ENCODE measurements around the gene DPP10.

DNA sequence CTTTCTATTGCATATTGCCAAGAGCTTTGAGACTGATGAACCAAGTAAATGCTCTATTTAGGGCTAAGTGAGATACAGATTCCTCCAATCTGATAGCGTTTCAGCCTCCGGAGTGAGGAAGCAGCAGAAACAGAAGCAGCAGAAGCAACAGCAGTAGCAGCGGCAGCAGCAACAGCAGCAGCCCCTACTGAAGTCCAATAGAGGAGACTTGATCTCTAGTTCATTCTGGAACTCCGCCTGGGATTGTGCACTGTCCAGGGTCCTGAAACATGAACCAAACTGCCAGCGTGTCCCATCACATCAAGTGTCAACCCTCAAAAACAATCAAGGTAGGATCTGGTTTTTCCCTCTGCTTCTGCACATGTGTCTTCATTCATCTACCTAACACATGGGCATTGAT lies at the start of gene DPP10:
- TF ChIP-seq ATF3 (IDR thresholded peaks at IDR 0.05) (no peak), RAD21 (IDR thresholded peaks at IDR 0.05) (no peak), EGR1 (IDR thresholded peaks at IDR 0.05; ENCODE audit: low read depth in 2 of 2) (no peak), SP1 (IDR thresholded peaks at IDR 0.05) (no peak), TAF1 (conservative IDR thresholded peaks at IDR 0.05) (no peak), YY1 (IDR thresholded peaks at IDR 0.05) (no peak), JUND (IDR thresholded peaks at IDR 0.05) (no peak), RXRA (IDR thresholded peaks at IDR 0.05) (no peak), FOXA2 (IDR thresholded peaks at IDR 0.05) (no peak)
- TF ChIP-seq, protein P1, sequence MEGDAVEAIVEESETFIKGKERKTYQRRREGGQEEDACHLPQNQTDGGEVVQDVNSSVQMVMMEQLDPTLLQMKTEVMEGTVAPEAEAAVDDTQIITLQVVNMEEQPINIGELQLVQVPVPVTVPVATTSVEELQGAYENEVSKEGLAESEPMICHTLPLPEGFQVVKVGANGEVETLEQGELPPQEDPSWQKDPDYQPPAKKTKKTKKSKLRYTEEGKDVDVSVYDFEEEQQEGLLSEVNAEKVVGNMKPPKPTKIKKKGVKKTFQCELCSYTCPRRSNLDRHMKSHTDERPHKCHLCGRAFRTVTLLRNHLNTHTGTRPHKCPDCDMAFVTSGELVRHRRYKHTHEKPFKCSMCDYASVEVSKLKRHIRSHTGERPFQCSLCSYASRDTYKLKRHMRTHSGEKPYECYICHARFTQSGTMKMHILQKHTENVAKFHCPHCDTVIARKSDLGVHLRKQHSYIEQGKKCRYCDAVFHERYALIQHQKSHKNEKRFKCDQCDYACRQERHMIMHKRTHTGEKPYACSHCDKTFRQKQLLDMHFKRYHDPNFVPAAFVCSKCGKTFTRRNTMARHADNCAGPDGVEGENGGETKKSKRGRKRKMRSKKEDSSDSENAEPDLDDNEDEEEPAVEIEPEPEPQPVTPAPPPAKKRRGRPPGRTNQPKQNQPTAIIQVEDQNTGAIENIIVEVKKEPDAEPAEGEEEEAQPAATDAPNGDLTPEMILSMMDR (IDR thresholded peaks at IDR 0.05; ENCODE audit: low read depth, low read length, missing input control) = no peak
- TF ChIP-seq, protein P2, sequence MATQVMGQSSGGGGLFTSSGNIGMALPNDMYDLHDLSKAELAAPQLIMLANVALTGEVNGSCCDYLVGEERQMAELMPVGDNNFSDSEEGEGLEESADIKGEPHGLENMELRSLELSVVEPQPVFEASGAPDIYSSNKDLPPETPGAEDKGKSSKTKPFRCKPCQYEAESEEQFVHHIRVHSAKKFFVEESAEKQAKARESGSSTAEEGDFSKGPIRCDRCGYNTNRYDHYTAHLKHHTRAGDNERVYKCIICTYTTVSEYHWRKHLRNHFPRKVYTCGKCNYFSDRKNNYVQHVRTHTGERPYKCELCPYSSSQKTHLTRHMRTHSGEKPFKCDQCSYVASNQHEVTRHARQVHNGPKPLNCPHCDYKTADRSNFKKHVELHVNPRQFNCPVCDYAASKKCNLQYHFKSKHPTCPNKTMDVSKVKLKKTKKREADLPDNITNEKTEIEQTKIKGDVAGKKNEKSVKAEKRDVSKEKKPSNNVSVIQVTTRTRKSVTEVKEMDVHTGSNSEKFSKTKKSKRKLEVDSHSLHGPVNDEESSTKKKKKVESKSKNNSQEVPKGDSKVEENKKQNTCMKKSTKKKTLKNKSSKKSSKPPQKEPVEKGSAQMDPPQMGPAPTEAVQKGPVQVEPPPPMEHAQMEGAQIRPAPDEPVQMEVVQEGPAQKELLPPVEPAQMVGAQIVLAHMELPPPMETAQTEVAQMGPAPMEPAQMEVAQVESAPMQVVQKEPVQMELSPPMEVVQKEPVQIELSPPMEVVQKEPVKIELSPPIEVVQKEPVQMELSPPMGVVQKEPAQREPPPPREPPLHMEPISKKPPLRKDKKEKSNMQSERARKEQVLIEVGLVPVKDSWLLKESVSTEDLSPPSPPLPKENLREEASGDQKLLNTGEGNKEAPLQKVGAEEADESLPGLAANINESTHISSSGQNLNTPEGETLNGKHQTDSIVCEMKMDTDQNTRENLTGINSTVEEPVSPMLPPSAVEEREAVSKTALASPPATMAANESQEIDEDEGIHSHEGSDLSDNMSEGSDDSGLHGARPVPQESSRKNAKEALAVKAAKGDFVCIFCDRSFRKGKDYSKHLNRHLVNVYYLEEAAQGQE (IDR thresholded peaks at IDR 0.05) = peak; percentile 99
- TF ChIP-seq, protein P3, sequence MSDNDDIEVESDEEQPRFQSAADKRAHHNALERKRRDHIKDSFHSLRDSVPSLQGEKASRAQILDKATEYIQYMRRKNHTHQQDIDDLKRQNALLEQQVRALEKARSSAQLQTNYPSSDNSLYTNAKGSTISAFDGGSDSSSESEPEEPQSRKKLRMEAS (IDR thresholded peaks at IDR 0.05) = no peak

Measured in liver (tissue), 3 donors.